K562 (cell line): Measurements from ENCODE around the gene ARL8A. TPM values are rescaled to one million over a fixed set of nuclear protein-coding genes. Genes with fewer than 3 reads are reported as not detected.

ENCODE experiments used
- ASH1L ChIP-seq: fragments of 450-650 bp; IDR thresholded peaks from 2 replicates; pipeline ENCODE4 v1.6.1; 2018; ENCODE audit warnings: borderline replicate concordance, mild to moderate bottlenecking, low read depth; ENCODE audit not compliant: partially characterized antibody
- CBFA2T3 ChIP-seq: fragments of 450-650 bp; IDR thresholded peaks from 2 replicates; pipeline ENCODE4 v1.6.1; 2017
- CBX1 ChIP-seq: sonication (generic); IDR thresholded peaks from 2 replicates; pipeline ENCODE4 v1.6.1; 2016; ENCODE audit warnings: antibody characterized with exemption, low read depth, mild to moderate bottlenecking
- CEBPG ChIP-seq, 3 experiments: fragments of 200-800 bp in 1 of 3; sonication (Bioruptor generic) in 1 of 3; sonication (generic) in 1 of 3; formaldehyde crosslinking in 1 of 3; IDR thresholded peaks in 2 of 3; conservative IDR thresholded peaks in 1 of 3; 2 replicates each; pipeline versions ENCODE4 v1.6.1 to v1.8.0; 2016 to 2022; ENCODE audit warnings: missing compliant biosample characterization in 2 of 3, missing genetic modification characterization in 2 of 3, mild to moderate bottlenecking in 1 of 3, missing genetic modification reagents in 1 of 3
- CREBBP ChIP-seq: IDR thresholded peaks from one replicate; pipeline ENCODE4 v1.6.1; 2012; ENCODE audit warnings: low read depth, mild to moderate bottlenecking, control low read depth, inconsistent platforms, low read length
- DACH1 ChIP-seq: fragments of 450-650 bp; IDR thresholded peaks from 2 replicates; pipeline ENCODE4 v1.6.1; 2018; ENCODE audit not compliant: partially characterized antibody
- FOXJ3 ChIP-seq: sonication (generic); formaldehyde crosslinking; IDR thresholded peaks from 2 replicates; pipeline ENCODE4 v1.4.0; 2020; ENCODE audit warnings: mild to moderate bottlenecking, missing genetic modification reagents
- FOXO4 ChIP-seq: fragments of 450-650 bp; formaldehyde crosslinking; IDR thresholded peaks from 2 replicates; pipeline ENCODE4 v1.4.0; 2020; ENCODE audit warnings: mild to moderate bottlenecking, moderate library complexity
- GTF2F1 ChIP-seq: IDR thresholded peaks from 2 replicates; pipeline ENCODE4 v1.6.1; 2011; ENCODE audit warnings: low read depth, low read length, improper control_type of control experiment
- HIVEP1 ChIP-seq: fragments of 250-450 bp; sonication (Bioruptor Pico); IDR thresholded peaks from 2 replicates; pipeline ENCODE4 v1.4.0; 2020; ENCODE audit warnings: mild to moderate bottlenecking
- KLF13 ChIP-seq: fragments of 450-650 bp; IDR thresholded peaks from 2 replicates; pipeline ENCODE4 v1.6.1; 2016; ENCODE audit warnings: missing genetic modification characterization, low read depth, mild to moderate bottlenecking, missing compliant biosample characterization, moderate library complexity, borderline replicate concordance
- MTA1 ChIP-seq: fragments of 450-650 bp; IDR thresholded peaks from 2 replicates; pipeline ENCODE4 v1.6.1; 2017; ENCODE audit warnings: borderline replicate concordance
- MTA2 ChIP-seq: fragments of 450-650 bp; IDR thresholded peaks from 2 replicates; pipeline ENCODE4 v1.6.1; 2016; ENCODE audit warnings: low read depth
- MYNN ChIP-seq, 2 experiments: sonication (generic); formaldehyde crosslinking in 1 of 2; IDR thresholded peaks; 2 replicates each; pipeline versions ENCODE4 v1.5.0 to v1.6.1; 2016 to 2020; ENCODE audit warnings: antibody characterized with exemption in 1 of 2, missing genetic modification reagents in 1 of 2
- NR2C2 ChIP-seq, 2 experiments: fragments of 200-800 bp in 1 of 2; sonication (Bioruptor generic) in 1 of 2; sonication (generic) in 1 of 2; formaldehyde crosslinking in 1 of 2; IDR thresholded peaks; 2 replicates each; pipeline versions ENCODE4 v1.6.1 to v1.8.0; 2016 to 2022; ENCODE audit warnings: mild to moderate bottlenecking in 1 of 2, missing compliant biosample characterization in 1 of 2, missing genetic modification characterization in 1 of 2, missing genetic modification reagents in 1 of 2
- PTBP1 ChIP-seq: fragments of 200-400 bp; formaldehyde crosslinking; IDR thresholded peaks from 2 replicates; pipeline ENCODE4 v1.6.1; 2017; ENCODE audit warnings: low read depth, low read length
- SRSF1 ChIP-seq: fragments of 200-400 bp; formaldehyde crosslinking; IDR thresholded peaks from 2 replicates; pipeline ENCODE4 v1.6.1; 2017; ENCODE audit warnings: mild to moderate bottlenecking, low read depth, low read length, moderate library complexity
- XRCC3 ChIP-seq: fragments of 450-650 bp; IDR thresholded peaks from 2 replicates; pipeline ENCODE4 v1.6.1; 2017; ENCODE audit warnings: mild to moderate bottlenecking, moderate library complexity
- ZBTB1 ChIP-seq: sonication (generic); formaldehyde crosslinking; IDR thresholded peaks from 2 replicates; pipeline ENCODE4 v1.8.1; 2023; ENCODE audit warnings: missing genetic modification reagents, low read depth, mild to moderate bottlenecking, borderline replicate concordance
- ZC3H8 ChIP-seq: fragments of 450-650 bp; IDR thresholded peaks from 2 replicates; pipeline ENCODE4 v1.6.1; 2017
- ZNF324 ChIP-seq: fragments of 250-450 bp; sonication (Bioruptor Pico); IDR thresholded peaks from 2 replicates; pipeline ENCODE4 v1.4.0; 2020; ENCODE audit warnings: mild to moderate bottlenecking
- ZNF644 ChIP-seq: fragments of 200-800 bp; sonication (Bioruptor generic); IDR thresholded peaks from 2 replicates; pipeline ENCODE4 v1.6.1; 2016; ENCODE audit warnings: low read depth, missing genetic modification characterization, missing compliant biosample characterization
- polyA plus RNA-seq, 8 experiments: library from polyadenylated mRNA; depleted of rRNA in 4 of 8; stranded (reverse) in 5 of 8; unstranded in 3 of 8; fragments of >200 nt; fragmentation: Nextera tagmentation in 2 of 8; fragmentation: Illumina TruSeq in 1 of 8; extraction: Ambion mirVana in 2 of 8; extraction: Trizol in 1 of 8; gene quantifications; 2 replicates each; pipeline versions ENCODE4 v1.2.1 to v1.2.3, GENCODE V29; 2011 to 2014; ENCODE audit warnings: inconsistent platforms in 1 of 8, missing spikeins in 1 of 8
- total RNA-seq, 7 experiments: library from RNA; depleted of rRNA in 6 of 7; stranded (reverse); fragments of >200 nt in 6 of 7; fragmentation: Illumina TruSeq in 2 of 7; extraction: Trizol in 2 of 7; gene quantifications; 2 replicates each; pipeline versions ENCODE4 v1.2.1 to v1.2.3, GENCODE V29; 2011 to 2021; ENCODE audit warnings: low replicate concordance in 1 of 7
- TF ChIP-seq, protein P1 (sequence below), 2 experiments: fragments of 200-800 bp in 1 of 2; sonication (Bioruptor generic) in 1 of 2; sonication (generic) in 1 of 2; formaldehyde crosslinking in 1 of 2; IDR thresholded peaks in 1 of 2; conservative IDR thresholded peaks in 1 of 2; 2 replicates each; pipeline versions ENCODE4 v1.5.0 to v1.6.1; 2016 to 2020; ENCODE audit warnings: missing compliant biosample characterization in 1 of 2, missing genetic modification characterization in 1 of 2, missing genetic modification reagents in 1 of 2
- TF ChIP-seq, protein P2 (sequence below): fragments of 250-450 bp; sonication (Bioruptor Pico); IDR thresholded peaks from 2 replicates; pipeline ENCODE4 v1.8.0; 2022; ENCODE audit warnings: inconsistent platforms, mild to moderate bottlenecking, moderate library complexity, borderline replicate concordance

Gene ARL8A
- total and polyA plus RNA-seq, 9 of the 15 experiments (the other 6 are each of a cell fraction or from before 2014, with no cell fraction given) = 0.17 to 27.3 (median 15.6) TPM

- no peak for TF ChIP-seq MTA2
- no peak for TF ChIP-seq DACH1
- no peak; the same call in 1 of the 2 replicates for TF ChIP-seq ZBTB1 (CRISPR knock-in tag)
- TF ChIP-seq NR2C2 (CRISPR knock-in tag; IDR thresholded peaks at IDR 0.05) = peak; percentile 90
- peak; percentile 85; the same call in 1 of the 2 replicates for TF ChIP-seq NR2C2 (tag; IDR thresholded peaks at IDR 0.05)
- TF ChIP-seq CEBPG (CRISPR knock-in tag; IDR thresholded peaks at IDR 0.05) = no peak
- TF ChIP-seq CEBPG (tag; conservative IDR thresholded peaks at IDR 0.05 in 1 of 2, IDR thresholded peaks at IDR 0.05 in 1 of 2) = no peak
- TF ChIP-seq KLF13 (tag) = peak; percentile 63; the same call in 1 of the 2 replicates
- TF ChIP-seq PTBP1 = peak; percentile 83; the same call in 1 of the 2 replicates
- peak; percentile 22 for TF ChIP-seq CBFA2T3
- TF ChIP-seq ZNF324 (CRISPR knock-in tag) = no peak
- TF ChIP-seq SRSF1 = no peak
- no peak for TF ChIP-seq HIVEP1 (CRISPR knock-in tag)
- no peak for TF ChIP-seq ASH1L
- TF ChIP-seq FOXO4 (CRISPR knock-in tag) = no peak
- TF ChIP-seq MTA1 = no peak
- peak; percentile 49; the same call in 1 of the 2 replicates for TF ChIP-seq MYNN (IDR thresholded peaks at IDR 0.05)
- TF ChIP-seq MYNN (CRISPR knock-in tag; IDR thresholded peaks at IDR 0.05) = no peak
- TF ChIP-seq CBX1 = peak; percentile 75; the same call in 1 of the 2 replicates
- TF ChIP-seq GTF2F1 = peak; percentile 71; the same call in 1 of the 2 replicates
- TF ChIP-seq FOXJ3 (CRISPR knock-in tag) = no peak
- TF ChIP-seq CREBBP = no peak
- no peak for TF ChIP-seq ZNF644
- TF ChIP-seq, protein P1, sequence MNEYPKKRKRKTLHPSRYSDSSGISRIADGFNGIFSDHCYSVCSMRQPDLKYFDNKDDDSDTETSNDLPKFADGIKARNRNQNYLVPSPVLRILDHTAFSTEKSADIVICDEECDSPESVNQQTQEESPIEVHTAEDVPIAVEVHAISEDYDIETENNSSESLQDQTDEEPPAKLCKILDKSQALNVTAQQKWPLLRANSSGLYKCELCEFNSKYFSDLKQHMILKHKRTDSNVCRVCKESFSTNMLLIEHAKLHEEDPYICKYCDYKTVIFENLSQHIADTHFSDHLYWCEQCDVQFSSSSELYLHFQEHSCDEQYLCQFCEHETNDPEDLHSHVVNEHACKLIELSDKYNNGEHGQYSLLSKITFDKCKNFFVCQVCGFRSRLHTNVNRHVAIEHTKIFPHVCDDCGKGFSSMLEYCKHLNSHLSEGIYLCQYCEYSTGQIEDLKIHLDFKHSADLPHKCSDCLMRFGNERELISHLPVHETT (CRISPR knock-in tag; conservative IDR thresholded peaks at IDR 0.05 in 1 of 2, IDR thresholded peaks at IDR 0.05 in 1 of 2) = no peak; a peak in 1 of 4 replicates
- no peak for TF ChIP-seq XRCC3
- no peak for TF ChIP-seq ZC3H8
- TF ChIP-seq, protein P2, sequence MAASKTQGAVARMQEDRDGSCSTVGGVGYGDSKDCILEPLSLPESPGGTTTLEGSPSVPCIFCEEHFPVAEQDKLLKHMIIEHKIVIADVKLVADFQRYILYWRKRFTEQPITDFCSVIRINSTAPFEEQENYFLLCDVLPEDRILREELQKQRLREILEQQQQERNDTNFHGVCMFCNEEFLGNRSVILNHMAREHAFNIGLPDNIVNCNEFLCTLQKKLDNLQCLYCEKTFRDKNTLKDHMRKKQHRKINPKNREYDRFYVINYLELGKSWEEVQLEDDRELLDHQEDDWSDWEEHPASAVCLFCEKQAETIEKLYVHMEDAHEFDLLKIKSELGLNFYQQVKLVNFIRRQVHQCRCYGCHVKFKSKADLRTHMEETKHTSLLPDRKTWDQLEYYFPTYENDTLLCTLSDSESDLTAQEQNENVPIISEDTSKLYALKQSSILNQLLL (CRISPR knock-in tag) = no peak
Measured at GRCh38 chr1:202158810-202159533, 14.4 kb upstream of the ARL8A start (continued).
